Measurements from ENCODE around the gene RAPSN.

- TF ChIP-seq CTCF (optimal IDR thresholded peaks at IDR 0.05 in 1 of 3, IDR thresholded peaks at IDR 0.05 in 1 of 3, conservative IDR thresholded peaks at IDR 0.05 in 1 of 3; ENCODE audit: extremely low read depth in 1 of 3, insufficient read depth in 2 of 3, low read length in 3 of 3) (no peak), EZH2 (IDR thresholded peaks at IDR 0.05; ENCODE audit: low read length) (no peak)
These were observed 45.8 kb downstream of the RAPSN start for GRCh38 chr11:47403135-47403534.

Measured in keratinocyte (primary cell).